DLD1 (cell line): ENCODE results near the gene TTC27.
"Not testable (repeated sequence)": the region's sequence is repeated elsewhere in the genome, so short reads cannot be mapped to it uniquely, and the experiment has no call there.

ENCODE experiments used
- in situ Hi-C: cut with HindIII; loops from 2 replicates; pipeline ENCODE4 v1.10.0; 2017; ENCODE audit warnings: low sequenced_read_pairs

TTC27 gene

DNA sequence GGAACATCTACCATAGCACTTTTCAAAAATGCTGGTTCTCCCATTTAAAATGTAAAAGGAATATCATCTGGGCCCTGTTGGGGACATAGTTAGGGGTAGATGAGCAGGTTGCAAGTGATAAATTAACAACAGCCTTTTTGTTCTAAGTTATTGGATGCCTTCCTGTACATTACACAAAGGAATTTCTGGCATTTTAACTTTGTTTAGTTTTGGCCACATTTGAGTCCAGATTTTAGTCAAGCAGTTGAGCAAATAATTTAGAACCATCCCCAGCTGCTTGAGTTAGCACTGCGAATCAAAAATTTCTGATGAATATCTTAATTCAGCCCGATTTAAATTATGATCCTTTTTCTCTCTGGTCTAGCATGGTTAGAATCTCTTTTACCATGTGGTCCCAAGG, 124.4 kb downstream of the TTC27 start:
- in situ Hi-C loops = no loop called here

DNA sequence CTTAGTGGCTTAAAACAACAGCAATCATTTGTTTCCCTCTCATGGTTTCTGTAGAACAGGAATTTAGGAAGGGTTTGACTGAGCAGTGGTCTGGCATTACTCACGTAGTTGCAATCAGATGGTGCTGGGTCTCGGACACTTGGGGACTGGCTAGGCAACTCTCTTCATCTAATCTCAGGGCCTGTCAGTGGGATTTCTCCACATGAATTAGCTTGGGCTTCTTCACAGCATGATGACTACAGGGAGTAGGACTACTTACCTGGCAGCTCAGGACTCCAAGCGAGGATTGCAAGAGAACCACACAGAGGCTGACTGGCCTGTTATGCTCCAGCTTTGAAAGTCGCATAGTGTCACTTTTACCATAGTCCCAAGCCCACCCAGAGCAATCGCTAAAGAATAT, 125.1 kb downstream of the TTC27 start:
- in situ Hi-C loops = no loop called here

DNA sequence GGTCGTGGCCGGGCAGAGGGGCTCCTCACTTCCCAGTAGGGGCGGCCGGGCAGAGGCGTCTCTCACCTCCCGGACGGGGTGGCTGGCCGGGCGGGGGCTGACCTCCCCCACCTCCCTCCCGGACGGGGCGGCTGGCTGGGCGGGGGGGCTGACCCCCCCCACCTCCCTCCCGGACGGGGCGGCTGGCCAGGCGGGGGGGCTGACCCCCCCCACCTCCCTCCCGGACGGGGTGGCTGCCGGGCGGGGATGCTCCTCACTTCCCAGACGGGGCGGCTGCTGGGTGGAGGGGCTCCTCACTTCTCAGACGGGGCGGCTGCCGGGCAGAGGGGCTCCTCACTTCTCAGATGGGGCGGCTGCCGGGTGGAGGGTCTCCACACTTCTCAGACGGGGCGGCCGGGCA, 126.8 kb downstream of the TTC27 start:
- in situ Hi-C loops = not testable (repeated sequence)

GRCh38 chr2:32755666-32756065, 127.8 kb downstream of the TTC27 start:
- in situ Hi-C loops = no loop called here

DNA sequence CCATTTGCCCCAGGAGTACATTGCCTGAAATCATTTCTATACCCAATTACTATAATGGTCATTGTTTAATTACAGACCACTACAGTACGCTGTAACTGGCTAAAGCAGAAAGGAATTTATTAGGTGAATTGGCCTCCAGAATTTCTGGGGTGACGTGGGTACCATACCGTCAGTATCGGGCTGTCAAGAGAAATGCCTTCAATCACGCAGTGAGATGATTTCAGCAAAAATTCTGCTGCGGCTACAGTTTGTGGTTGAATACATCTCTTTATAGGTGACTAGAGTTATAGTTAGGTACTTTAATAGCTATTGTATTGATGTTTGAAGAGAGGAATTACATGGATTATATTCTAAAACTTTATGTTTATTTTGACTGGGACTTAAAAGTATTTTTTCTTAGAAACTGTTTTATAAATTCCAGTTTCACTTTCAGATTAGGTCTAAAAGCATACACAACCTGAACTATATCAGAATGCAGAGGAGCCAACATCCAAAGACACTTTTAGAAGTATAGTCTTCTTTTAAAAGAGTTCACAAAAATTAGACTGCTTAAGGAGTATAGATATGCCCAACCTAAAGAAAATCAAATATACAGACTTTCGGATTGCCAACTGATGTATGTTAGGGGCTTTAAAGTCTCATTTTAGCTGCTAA, 128.4 kb downstream of the TTC27 start:
- in situ Hi-C loops = no loop called here

DNA sequence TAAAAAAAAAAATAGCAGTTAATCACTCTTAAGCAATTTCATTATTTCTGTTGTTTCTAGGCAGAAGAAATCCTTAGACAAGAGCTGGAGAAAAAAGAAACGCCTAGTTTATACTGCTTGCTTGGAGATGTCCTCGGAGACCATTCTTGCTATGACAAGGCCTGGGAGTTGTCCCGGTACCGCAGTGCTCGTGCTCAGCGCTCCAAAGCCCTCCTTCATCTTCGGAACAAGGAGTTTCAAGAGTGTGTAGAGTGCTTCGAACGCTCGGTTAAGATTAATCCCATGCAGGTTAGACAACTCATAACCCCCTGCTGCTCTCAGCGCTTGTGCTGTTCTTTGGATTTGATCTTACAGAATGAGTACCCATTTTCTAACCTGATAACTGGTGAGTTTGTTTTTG, 130.4 kb downstream of the TTC27 start:
- in situ Hi-C loops = no loop called here

GRCh38 chr2:32760628-32761027, 132.8 kb downstream of the TTC27 start:
- in situ Hi-C loops = no loop called here

- in situ Hi-C loops = no loop called here
These were observed 140.7 kb downstream of the TTC27 start for GRCh38 chr2:32768387-32769174.

DNA sequence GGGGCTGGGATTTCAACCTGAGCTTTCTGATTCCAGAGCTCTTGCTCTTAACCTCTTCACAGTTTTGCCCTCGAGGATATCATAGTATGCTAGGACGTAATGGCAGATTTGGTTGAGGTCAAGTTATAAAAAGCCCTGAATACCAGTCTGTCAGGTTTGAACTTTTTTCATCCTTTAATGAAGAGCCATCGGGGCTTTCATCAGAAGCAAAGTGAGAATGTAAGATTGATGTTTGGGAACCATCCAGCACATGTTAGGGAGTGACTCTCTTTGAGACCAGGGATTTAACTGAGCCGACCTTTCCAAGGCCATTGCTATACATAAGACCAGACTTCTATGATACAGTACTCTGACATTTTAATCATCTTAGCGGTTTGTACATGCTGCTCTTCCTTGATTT, 142.5 kb downstream of the TTC27 start:
- in situ Hi-C loops = no loop called here

DNA sequence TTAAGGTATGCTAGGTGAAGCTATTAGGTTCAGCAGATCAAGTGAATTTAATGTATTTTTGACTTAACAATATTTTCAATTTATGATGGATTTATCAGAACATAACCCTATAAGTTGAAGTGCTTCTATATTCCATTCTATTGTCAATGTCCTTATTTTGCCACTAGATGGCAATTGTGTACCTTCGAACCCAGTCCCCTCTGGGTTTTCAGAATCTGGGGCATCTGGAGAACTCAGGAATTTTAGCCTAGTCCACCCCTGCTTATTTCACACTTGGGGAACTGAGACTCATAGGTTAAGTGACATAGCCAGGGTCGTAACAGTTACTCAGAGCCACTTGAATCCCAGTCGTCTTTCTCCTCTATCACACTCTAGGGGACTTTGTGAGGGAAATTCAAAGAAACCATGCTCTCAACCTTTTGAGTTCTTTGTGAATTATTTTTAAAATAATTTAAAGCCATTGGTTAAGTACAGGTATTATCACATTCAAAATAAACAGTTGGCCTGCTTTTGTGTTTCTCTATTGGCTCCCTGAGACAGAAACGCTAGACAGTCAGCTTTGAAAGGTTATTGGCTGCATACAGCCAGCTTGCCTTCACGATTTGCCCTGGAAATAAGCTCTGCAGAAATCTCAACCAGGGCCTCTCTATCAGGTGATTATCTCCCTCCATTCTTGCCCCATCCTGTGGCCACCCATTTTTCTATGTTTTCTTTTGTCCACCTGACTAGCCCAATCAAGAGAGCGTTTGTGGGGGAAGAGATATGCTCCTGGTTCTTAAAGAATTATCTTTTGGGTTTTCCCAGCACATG, 145.0 kb downstream of the TTC27 start:
- in situ Hi-C loops = no loop called here

DNA sequence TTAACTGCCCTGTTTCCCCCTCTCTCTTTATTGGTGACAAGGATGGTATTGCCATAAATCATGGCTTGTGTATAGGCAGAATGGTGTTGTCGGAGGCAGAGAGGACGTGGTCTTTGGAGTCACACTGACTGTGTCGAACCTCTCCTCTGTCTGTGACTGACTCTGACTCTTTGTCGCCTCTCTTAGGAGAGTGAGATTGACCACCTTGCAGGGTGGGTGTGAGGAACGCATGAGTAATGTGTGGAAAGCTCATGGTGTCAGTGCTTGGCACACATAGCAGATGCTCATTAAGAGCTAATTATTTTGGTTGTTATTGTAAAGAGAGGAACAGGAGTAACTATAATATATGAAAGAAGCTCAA, 145.6 kb downstream of the TTC27 start:
- in situ Hi-C loops = no loop called here

DNA sequence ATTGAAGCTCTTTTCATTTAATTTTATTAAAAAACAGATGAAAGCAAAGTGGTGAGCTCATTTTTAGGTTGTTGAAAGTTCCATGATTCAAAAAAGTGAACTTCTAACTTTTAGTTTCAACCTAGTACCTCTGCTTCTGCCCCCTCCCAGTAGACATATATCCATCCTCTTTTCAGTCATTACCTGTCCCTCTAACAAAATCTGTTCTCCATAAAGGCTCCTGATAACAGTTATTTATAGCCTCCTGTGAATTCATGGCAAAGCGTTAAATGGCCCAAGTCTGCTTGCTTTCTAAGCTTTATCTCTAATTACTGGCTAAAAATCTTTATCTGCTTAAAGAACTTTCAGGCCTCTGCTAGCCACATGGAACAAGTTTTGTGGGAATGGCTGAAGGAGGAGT, 148.1 kb downstream of the TTC27 start:
- in situ Hi-C loops = no loop called here

DNA sequence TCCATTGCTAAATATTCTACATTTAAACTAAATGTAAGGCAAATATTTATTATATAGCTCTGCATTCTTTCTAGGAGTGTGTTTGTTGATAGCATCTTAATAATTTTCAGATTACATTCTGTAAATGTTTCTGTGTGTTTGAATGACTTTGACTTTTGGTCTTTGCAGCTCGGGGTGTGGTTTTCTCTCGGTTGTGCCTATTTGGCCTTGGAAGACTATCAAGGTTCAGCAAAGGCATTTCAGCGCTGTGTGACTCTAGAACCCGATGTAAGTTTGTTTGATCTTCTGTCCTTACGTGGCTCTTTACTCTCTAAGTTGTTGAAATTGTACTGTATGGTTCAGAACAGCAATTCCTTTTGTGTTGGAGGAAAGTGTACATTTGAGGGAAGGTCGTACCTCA, 149.9 kb downstream of the TTC27 start:
- in situ Hi-C loops = no loop called here

DNA sequence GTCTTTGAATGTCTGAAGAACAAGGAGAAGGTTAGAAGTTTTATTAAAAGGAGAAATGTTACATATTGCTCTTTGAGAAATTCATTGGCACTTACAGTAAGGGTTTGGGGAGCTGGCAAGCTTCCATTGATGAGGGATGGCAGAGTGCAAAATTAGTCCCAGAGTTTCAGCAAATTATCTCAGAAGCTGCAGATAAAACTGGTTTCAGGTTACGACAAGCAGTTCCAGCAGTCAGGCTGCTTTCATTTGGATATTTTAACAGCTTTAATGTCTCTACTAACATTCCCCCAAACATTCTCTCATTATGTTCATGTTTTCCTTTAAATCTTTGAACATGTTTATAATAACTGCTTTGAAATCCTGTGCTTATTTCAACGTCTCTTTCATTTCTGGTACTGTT, 153.1 kb downstream of the TTC27 start:
- in situ Hi-C loops = loop anchor here (10.0 kb wide), 1 partner anchor 594 kb away; no protein-coding TSS in a partner anchor

- in situ Hi-C loops = loop anchor here (10.0 kb wide), 1 partner anchor 591 kb away; no protein-coding TSS in a partner anchor
These were observed 155.6 kb downstream of the TTC27 start for GRCh38 chr2:32783469-32783868.

- in situ Hi-C loops = loop anchor here (10.0 kb wide), 1 partner anchor 591 kb away; no protein-coding TSS in a partner anchor
These were observed 156.1 kb downstream of the TTC27 start for GRCh38 chr2:32783933-32784332.

DNA sequence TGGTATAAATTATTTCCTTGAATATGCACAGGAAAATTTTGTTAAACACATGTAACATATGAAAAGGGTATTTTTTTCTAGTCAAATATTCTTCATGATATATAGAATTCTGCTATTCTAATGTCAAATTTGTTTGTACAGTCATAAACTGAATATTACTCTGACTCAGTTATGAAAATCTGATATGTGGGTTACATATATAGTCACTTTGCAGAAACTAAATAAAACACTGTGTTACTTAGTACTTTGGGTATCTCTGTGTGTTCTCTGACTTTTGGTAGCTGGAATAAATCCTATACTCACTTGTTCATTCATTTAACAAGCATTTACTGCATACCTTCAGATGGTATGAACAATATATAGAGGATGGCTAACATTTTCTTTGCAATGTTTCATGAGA, 159.4 kb downstream of the TTC27 start:
- in situ Hi-C loops = loop anchor here (10.0 kb wide), 1 partner anchor 588 kb away; no protein-coding TSS in a partner anchor

DNA sequence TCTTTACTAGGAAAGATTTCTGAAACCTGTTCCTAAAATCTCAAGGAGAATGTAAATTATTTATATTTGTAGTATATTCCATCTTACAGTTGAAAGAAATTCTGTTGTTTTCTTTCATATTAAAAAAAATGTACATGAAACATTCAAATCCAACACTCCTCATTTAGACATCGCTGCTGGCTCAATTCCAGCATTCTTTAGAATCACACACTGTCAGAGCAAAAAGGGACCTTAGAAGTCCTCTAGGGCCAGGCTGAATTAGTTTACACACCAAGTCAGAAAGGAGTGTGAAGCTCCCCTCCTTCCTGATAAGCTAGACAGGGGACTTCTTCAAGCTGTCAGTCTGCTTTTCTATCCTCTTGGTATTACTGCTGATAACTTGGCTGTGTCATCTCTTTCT, 160.3 kb downstream of the TTC27 start:
- in situ Hi-C loops = loop anchor here (10.0 kb wide), 1 partner anchor 587 kb away; no protein-coding TSS in a partner anchor

GRCh38 chr2:32792416-32792815, 164.6 kb downstream of the TTC27 start:
- in situ Hi-C loops = no loop called here

GRCh38 chr2:32798829-32799228, 171.0 kb downstream of the TTC27 start:
- in situ Hi-C loops = no loop called here

DNA sequence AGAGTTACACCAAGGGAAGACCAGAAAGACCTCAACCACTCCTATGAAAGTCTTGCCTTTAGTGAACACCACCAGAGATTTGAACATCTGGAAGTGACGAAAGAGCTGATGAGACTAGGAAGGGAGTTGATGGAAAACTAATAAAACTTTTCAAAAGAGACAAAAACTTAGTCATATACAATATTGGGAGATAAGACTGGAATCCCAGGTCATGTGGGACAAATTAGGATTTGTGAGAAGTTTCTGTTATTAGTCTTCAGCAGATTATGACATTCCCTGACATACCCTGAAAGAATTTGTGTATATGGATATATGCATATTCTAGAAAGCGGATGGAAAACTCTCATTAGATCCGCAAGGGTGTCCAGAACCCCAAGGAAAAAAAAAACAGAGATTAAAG, 173.9 kb downstream of the TTC27 start:
- in situ Hi-C loops = no loop called here
